ENCODE measurements around the gene BPHL.
"Not testable (repeated sequence)": the region's sequence is repeated elsewhere in the genome, so short reads cannot be mapped to it uniquely, and the experiment has no call there.

The BPHL gene

GRCh38 chr6:3178666-3179065, 60.2 kb downstream of the BPHL start:
- not testable (repeated sequence) for H3K79me2 ChIP-seq (ENCODE audit: control insufficient read depth, insufficient read depth, low read length, unreplicated experiment); H2AFZ ChIP-seq (ENCODE audit: low read length, unreplicated experiment); H3K36me3 ChIP-seq (ENCODE audit: insufficient read depth, low read length); H3K4me3 ChIP-seq (ENCODE audit: low read depth, low read length); H3K4me1 ChIP-seq (ENCODE audit: control insufficient read depth, insufficient read depth, low read length, unreplicated experiment); H3K27me3 ChIP-seq (ENCODE audit: insufficient read depth, low read length); H3K27ac ChIP-seq (ENCODE audit: low read depth, low read length)

- not testable (repeated sequence) for H3K36me3 ChIP-seq (ENCODE audit: insufficient read depth, low read length); H3K4me1 ChIP-seq (ENCODE audit: control insufficient read depth, insufficient read depth, low read length, unreplicated experiment); H3K27ac ChIP-seq (ENCODE audit: low read depth, low read length); H3K4me3 ChIP-seq (ENCODE audit: low read depth, low read length); H3K27me3 ChIP-seq (ENCODE audit: insufficient read depth, low read length); H2AFZ ChIP-seq (ENCODE audit: low read length, unreplicated experiment); H3K79me2 ChIP-seq (ENCODE audit: control insufficient read depth, insufficient read depth, low read length, unreplicated experiment)
These were observed 61.4 kb downstream of the BPHL start for GRCh38 chr6:3179945-3180344.

GRCh38 chr6:3181105-3181504, 62.6 kb downstream of the BPHL start:
- Histone ChIP-seq H3K4me1 (ENCODE audit: control insufficient read depth, insufficient read depth, low read length, unreplicated experiment) (peaks cover 3% of the 10 kb centered on the region), H3K4me3 (ENCODE audit: low read depth, low read length) (no peak overlapping the region), H3K36me3 (ENCODE audit: insufficient read depth, low read length) (no peaks in the 10 kb centered on the region), H2AFZ (ENCODE audit: low read length, unreplicated experiment) (no peak overlapping the region), H3K79me2 (ENCODE audit: control insufficient read depth, insufficient read depth, low read length, unreplicated experiment) (no peaks in the 10 kb centered on the region), H3K27me3 (ENCODE audit: insufficient read depth, low read length) (peaks cover under 1% of the 10 kb centered on the region), H3K27ac (ENCODE audit: low read depth, low read length) (no peak overlapping the region)

- no peak overlapping the region for H3K27ac ChIP-seq (ENCODE audit: low read depth, low read length)
- H3K4me3 ChIP-seq (ENCODE audit: low read depth, low read length): no peak overlapping the region
- no peak overlapping the region for H2AFZ ChIP-seq (ENCODE audit: low read length, unreplicated experiment)
- no peaks in the 10 kb centered on the region for H3K79me2 ChIP-seq (ENCODE audit: control insufficient read depth, insufficient read depth, low read length, unreplicated experiment)
- H3K4me1 ChIP-seq (ENCODE audit: control insufficient read depth, insufficient read depth, low read length, unreplicated experiment): no peaks in the 10 kb centered on the region
- H3K36me3 ChIP-seq (ENCODE audit: insufficient read depth, low read length): no peaks in the 10 kb centered on the region
- peaks cover 12% of the 10 kb centered on the region for H3K27me3 ChIP-seq (ENCODE audit: insufficient read depth, low read length)
These were observed 64.6 kb downstream of the BPHL start for GRCh38 chr6:3183066-3183465.

GRCh38 chr6:3186974-3187382, 68.5 kb downstream of the BPHL start:
- Histone ChIP-seq H3K27ac (ENCODE audit: low read depth, low read length) (no peak overlapping the region), H3K4me3 (ENCODE audit: low read depth, low read length) (no peak overlapping the region), H3K36me3 (ENCODE audit: insufficient read depth, low read length) (no peaks in the 10 kb centered on the region), H3K79me2 (ENCODE audit: control insufficient read depth, insufficient read depth, low read length, unreplicated experiment) (no peaks in the 10 kb centered on the region), H3K27me3 (ENCODE audit: insufficient read depth, low read length) (peaks cover 12% of the 10 kb centered on the region), H2AFZ (ENCODE audit: low read length, unreplicated experiment) (no peak overlapping the region), H3K4me1 (ENCODE audit: control insufficient read depth, insufficient read depth, low read length, unreplicated experiment) (no peaks in the 10 kb centered on the region)

GRCh38 chr6:3188262-3188661, 69.8 kb downstream of the BPHL start:
- H3K27ac ChIP-seq (ENCODE audit: low read depth, low read length): no peak overlapping the region
- peaks cover 12% of the 10 kb centered on the region for H3K27me3 ChIP-seq (ENCODE audit: insufficient read depth, low read length)
- H2AFZ ChIP-seq (ENCODE audit: low read length, unreplicated experiment): no peak overlapping the region
- H3K36me3 ChIP-seq (ENCODE audit: insufficient read depth, low read length): no peaks in the 10 kb centered on the region
- no peak overlapping the region for H3K4me3 ChIP-seq (ENCODE audit: low read depth, low read length)
- H3K79me2 ChIP-seq (ENCODE audit: control insufficient read depth, insufficient read depth, low read length, unreplicated experiment): no peaks in the 10 kb centered on the region
- H3K4me1 ChIP-seq (ENCODE audit: control insufficient read depth, insufficient read depth, low read length, unreplicated experiment): no peaks in the 10 kb centered on the region

- not testable (repeated sequence) for H3K79me2 ChIP-seq (ENCODE audit: control insufficient read depth, insufficient read depth, low read length, unreplicated experiment); H3K4me1 ChIP-seq (ENCODE audit: control insufficient read depth, insufficient read depth, low read length, unreplicated experiment); H2AFZ ChIP-seq (ENCODE audit: low read length, unreplicated experiment); H3K36me3 ChIP-seq (ENCODE audit: insufficient read depth, low read length); H3K27ac ChIP-seq (ENCODE audit: low read depth, low read length); H3K4me3 ChIP-seq (ENCODE audit: low read depth, low read length)
- peaks cover 12% of the 10 kb centered on the region; the same call in 1 of the 2 replicates for H3K27me3 ChIP-seq (ENCODE audit: insufficient read depth, low read length)
These were observed 70.7 kb downstream of the BPHL start for GRCh38 chr6:3189192-3189591.

GRCh38 chr6:3190056-3190455, 71.5 kb downstream of the BPHL start:
- H3K4me1 ChIP-seq (ENCODE audit: control insufficient read depth, insufficient read depth, low read length, unreplicated experiment): no peaks in the 10 kb centered on the region
- no peaks in the 10 kb centered on the region for H3K79me2 ChIP-seq (ENCODE audit: control insufficient read depth, insufficient read depth, low read length, unreplicated experiment)
- H3K27me3 ChIP-seq (ENCODE audit: insufficient read depth, low read length): peaks cover 12% of the 10 kb centered on the region; the same call in 1 of the 2 replicates

GRCh38 chr6:3190779-3191178, 72.3 kb downstream of the BPHL start:
- H3K27me3 ChIP-seq (ENCODE audit: insufficient read depth, low read length): peaks cover 12% of the 10 kb centered on the region; the same call in 1 of the 2 replicates

More at GRCh38 chr6:3190056-3190455, 71.5 kb downstream of the BPHL start:
- H3K36me3 ChIP-seq (ENCODE audit: insufficient read depth, low read length): no peaks in the 10 kb centered on the region
- no peak overlapping the region for H3K4me3 ChIP-seq (ENCODE audit: low read depth, low read length)
- no peak overlapping the region for H2AFZ ChIP-seq (ENCODE audit: low read length, unreplicated experiment)
- H3K27ac ChIP-seq (ENCODE audit: low read depth, low read length): no peak overlapping the region

GRCh38 chr6:3193102-3193849, 74.8 kb downstream of the BPHL start:
- H2AFZ ChIP-seq (ENCODE audit: low read length, unreplicated experiment): no peak overlapping the region
- no peak overlapping the region for H3K27ac ChIP-seq (ENCODE audit: low read depth, low read length)
- no peak overlapping the region for H3K4me3 ChIP-seq (ENCODE audit: low read depth, low read length)
- no peaks in the 10 kb centered on the region for H3K36me3 ChIP-seq (ENCODE audit: insufficient read depth, low read length)
- H3K4me1 ChIP-seq (ENCODE audit: control insufficient read depth, insufficient read depth, low read length, unreplicated experiment): no peaks in the 10 kb centered on the region
- H3K79me2 ChIP-seq (ENCODE audit: control insufficient read depth, insufficient read depth, low read length, unreplicated experiment): no peaks in the 10 kb centered on the region
- H3K27me3 ChIP-seq (ENCODE audit: insufficient read depth, low read length): no peaks in the 10 kb centered on the region

More at GRCh38 chr6:3190779-3191178, 72.3 kb downstream of the BPHL start:
- no peaks in the 10 kb centered on the region for H3K36me3 ChIP-seq (ENCODE audit: insufficient read depth, low read length)
- H2AFZ ChIP-seq (ENCODE audit: low read length, unreplicated experiment): no peak overlapping the region
- H3K27ac ChIP-seq (ENCODE audit: low read depth, low read length): no peak overlapping the region
- no peak overlapping the region for H3K4me3 ChIP-seq (ENCODE audit: low read depth, low read length)
- no peaks in the 10 kb centered on the region for H3K4me1 ChIP-seq (ENCODE audit: control insufficient read depth, insufficient read depth, low read length, unreplicated experiment)
- no peaks in the 10 kb centered on the region for H3K79me2 ChIP-seq (ENCODE audit: control insufficient read depth, insufficient read depth, low read length, unreplicated experiment)

Data from ACC112 (cell line).